GM04503 (cell line): Measurements from ENCODE around the gene CKLF.

Experiments
- DNase-seq: peaks from one replicate; pipeline ENCODE4 v3.0.0-alpha.2; 2012; ENCODE audit warnings: low read depth

The CKLF gene

DNA sequence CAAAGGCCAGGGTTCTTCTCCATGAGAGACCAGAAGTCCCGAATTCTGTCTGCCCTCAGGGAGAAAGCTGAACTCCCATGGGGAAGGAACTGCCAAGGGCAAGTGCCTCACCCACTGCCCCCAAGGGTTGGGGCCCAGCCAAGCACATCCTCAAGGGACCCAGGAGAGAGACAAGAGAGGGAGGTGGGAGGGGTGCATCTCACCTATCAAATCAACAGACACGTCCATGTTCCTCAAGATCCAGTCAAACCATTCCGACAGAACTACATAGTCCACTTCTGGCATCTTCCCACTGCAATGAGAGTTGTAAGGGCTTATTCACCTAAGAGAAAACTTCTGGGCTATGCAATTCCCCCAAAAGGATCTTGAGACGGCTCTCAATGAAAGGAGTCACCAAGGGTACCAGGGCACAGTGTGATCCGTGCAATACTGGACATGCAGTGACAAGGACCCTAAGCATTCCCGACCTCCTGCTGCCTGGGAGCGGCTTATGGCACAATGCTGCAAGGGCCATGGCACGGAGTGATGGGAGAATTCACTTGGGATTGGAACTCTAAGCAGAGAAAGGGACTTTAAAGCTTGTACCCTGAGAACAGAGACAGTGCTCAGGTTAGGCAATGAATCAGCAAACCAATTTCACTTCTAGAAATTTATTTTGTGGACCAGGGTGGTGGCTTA, 34.7 kb upstream of the CKLF start:
- no peak for DNase-seq

DNA sequence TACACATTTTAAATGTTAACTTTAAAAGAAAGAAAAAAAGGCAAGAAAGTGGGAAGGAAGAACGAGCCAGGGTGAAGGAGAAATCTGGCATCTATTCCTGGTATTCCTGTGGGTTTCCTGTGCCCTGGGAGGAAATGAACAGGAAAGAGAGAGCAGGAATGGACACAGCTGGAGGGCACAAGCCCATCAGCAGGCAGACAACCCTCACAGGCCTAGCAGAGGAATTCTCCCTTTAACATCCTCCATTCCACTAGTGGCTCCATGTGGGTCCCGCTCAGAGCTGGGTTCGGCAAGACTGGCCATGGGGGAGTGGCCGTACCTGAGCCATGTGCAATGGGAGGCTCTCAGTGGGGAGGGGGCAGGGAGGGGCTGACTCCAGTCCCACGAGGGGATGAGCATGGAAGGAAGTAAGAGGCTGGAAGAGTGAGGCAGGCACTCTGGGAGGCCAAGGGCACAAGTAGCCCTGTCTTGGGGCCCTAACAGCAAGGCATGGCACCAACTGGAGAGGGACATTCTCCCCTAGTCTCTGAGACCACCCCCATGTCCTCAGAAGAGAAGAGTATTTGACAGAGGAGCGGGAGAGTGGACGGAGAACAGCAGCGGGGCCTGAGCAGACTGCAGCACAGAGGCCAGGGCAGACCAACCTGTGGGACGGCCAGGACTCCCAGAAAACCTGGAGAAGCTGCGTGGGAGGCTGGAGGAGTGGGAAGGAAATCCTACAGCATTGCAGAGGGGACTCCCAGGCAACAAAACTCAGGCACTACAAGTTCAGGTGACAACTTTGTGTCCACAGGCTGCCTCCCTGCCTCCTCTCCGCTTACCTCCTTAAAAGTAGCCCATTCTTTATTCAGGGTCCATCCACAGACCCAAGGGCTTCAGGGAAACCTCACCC, 32.6 kb upstream of the CKLF start:
- no peak for DNase-seq

DNA sequence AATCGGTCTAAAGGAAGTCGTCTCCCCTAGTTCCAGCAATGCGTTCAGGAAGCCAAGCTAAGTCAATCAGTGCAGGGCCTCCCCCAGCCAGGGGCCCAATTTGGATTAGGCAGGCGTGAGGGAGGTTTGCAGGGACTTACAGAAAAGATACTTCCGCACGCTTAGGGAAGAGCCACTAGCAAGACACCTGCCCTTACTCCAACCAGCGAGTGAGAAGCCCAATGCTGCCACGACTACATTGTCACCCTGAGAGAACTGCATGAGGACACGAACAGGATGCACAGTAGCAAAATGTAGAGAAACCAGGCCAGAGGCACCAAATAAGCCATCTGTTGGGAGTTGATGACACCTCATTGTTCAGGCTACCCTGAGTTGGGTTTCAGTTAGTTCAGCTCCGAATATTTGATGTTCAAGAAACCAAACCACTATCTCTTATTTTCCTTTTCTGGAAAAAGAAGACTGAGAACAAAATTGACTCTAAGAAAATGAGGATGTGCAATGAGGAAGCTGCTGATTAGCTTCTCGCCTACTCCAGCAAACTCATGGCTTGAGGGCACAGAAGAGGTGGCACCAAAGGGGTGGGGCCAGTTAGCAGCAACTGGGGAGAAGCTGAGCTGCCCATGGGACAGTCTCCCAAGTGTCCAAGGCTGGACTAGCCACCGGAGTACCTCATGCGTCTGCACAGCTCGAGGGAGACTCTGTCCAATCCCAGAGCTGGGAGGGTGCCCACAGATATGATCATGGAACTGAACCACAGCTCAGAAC, 31.8 kb upstream of the CKLF start:
- DNase-seq = no peak

DNA sequence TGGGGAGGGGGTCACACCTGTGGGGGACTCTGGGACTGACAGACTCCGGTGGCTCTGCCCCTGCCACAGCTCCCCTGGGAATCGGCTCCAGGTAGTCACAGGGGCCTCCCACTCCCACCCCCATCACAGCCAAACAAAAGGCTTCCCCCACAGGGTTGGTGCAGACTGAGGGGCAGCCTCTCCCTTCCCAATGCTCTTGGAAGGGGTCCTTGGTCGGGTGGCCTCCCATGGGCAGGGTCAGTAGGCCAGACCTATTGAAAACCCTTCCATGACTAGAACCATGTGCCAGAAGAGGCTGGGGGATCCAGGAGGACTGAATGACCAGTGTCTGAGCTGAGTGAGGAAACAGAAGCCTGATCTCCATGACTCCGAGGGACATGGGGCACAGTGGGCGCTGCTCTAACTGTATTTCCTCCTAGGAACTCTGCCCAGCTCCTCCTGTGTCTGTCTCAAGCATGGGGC, 31.1 kb upstream of the CKLF start:
- no peak for DNase-seq

DNA sequence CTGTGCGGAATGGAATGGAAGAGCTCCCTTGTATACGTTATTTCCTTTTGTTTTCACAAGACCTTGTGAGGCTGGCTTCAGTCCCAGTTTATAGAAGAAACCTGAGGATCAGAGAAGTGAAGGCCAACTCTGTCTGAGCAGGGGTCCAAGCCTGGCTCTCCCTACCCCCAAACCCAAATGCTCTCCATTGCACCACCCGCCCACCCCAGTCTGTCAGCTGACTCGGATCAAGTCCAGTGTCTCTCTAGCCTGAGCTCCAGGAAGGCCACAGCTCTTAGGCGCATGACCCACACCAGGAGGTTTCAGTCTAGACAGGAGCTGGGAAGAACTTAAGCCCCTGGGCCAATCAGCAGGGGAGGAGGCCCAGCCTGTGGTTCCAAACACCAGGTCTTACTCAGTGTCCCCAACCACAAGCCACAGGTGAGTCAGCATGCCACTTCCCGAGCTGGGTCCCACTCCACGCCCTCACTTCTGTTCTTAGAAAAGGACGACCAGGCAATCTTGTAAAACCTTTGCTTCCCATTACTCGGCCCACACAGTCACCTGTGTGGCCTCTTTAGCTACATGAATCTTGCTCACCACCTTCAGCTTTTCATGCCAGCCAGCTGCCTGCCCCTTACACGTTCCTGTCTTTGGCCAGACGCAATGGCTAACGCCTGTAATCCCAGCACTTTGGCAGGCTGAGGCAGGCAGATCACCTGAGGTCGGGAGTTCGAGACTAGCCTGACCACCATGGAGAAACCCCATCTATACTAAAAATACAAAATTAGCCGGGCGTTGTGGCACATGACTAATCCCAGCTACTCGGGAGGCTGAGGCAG, 30.2 kb upstream of the CKLF start:
- DNase-seq = no peak

DNA sequence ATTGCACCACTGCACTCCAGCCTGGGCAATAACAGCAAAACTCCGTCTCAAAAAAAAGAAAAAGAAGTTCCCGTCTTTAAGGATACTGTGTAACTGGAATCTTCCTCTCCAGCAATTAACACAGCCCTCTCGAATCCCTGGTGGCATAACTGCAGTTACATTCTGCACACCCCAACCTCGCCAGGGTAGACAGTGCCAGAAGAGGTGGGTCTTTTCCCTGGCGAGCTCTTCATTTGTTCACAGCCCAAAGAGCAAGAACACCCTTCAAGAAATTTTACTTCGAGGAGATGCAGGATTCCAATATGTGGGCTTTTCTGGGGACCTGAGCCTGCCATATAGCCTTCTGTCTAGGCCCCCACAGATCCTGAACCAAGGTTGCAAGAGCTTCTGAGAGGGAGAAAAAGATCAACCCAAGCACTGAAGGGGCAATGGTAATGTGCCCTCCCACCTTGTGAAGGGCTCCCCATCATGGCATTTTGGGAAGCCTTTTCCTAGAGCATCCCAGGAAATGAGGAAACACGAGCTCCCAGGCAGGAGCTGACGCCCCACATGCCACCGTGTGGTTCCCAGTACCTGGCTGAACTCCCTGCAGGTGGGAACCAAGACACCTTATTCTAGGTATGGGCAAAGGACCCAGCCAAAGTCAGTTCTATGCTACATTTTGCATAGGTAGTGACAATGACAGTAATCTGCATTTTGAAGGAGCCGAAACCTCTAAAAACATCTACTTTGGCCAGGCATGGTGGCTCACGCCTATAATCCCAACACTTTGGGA, 29.4 kb upstream of the CKLF start:
- DNase-seq = no peak

DNA sequence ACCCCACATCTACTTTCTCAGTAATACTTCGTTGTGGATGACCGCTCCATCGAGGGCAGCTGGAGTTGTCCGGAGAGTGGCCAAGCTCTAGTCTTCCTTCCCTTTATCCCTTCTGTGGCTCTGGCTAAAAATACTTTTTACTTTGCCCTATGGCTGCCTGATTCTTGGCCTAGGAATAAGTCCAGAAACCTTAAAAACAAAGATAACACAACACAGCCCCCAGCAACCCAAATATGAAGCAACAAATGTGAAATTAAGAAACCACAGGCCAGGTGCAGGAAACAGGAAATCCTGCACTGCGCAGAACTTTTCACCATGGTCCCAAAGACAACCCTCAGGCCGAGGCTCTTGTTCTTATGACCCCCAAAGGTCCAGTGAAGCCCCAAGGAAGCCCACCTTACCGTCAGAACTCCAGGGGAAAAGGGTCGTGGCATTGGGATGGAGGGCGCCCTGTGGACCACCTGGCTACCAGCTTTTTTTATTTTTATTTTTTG, 28.5 kb upstream of the CKLF start:
- DNase-seq = no peak

DNA sequence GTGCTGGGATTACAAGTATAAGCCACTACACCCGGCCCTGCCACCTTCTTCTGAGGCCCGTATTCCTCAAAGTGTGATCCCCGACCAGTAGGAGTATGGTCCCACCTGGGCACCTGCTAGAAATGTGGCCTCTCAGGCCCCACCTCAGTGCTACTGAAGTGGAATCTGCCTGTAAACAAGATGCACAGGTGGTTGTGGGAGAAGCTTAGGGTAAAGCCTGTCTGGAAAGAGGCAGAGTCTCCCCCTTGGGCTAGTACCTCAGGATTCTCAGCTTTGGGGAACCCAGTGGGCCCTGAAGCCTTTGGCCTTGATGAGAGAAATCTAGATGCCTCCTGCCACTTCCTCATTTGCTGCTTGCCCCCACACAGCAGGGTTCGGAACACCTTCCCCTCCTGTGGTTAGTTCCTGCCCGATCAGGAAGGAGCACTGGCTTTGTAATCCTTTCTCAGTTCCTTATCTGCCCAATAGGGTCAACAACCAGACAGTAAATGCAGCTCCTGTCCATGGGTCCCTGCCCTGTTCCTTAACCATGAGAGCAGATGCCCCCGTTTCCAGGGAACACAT, 27.7 kb upstream of the CKLF start:
- no peak for DNase-seq

DNA sequence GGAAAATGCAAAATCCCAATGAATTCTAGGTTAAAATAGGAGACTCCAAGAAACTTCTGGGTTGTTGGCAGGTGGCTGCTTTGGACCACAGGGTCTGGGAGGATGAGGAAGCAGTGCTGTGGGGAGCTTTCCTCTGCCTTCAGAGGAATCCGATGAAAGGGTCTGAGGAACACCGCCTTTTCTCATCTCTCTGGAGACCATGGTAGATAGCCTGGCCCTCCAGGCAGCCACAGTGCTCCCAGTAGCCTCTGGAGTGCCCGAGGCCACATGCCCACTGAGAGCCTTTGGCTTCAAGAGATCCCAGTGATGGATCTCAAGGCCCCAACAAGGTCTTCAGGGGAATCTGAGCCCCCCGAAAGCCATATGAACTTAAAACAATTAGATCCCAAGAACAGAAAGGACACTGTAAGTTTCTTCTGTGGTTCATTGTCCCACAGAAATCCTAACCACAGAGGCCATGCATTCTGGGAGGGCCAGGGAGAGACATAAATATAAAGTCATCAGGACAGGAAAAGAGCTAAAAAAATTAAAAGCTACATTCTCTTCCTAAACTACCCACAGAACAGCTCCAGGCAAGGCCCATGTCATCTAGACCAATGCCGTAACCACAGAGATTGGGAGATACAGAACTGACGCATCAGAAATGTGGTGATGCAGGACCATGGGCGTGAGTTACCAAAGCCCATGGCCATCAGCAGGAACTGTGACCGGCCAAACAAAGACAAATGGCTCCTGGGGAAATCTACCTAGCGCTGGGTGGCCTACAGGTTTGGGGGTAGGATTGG, 26.8 kb upstream of the CKLF start:
- DNase-seq = no peak

DNA sequence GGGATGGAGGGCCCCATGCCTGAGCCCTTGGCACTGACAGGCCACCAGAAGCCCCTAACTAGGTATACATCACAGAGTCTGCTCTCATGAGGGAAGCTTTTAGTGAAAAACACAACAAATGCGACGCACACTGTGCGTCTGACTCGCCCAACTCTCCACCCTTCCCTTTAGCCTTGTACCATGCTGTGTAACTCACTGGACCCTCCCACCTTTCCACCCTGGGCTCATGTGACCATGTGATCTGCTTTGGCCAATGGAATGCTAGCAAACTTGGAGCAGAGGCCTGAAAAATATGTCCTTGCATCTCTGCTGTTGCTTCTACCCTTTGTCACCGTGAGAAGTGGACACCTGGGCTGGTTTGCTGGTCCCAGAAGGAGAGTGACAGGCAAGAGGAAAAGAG, 24.1 kb upstream of the CKLF start:
- no peak for DNase-seq

DNA sequence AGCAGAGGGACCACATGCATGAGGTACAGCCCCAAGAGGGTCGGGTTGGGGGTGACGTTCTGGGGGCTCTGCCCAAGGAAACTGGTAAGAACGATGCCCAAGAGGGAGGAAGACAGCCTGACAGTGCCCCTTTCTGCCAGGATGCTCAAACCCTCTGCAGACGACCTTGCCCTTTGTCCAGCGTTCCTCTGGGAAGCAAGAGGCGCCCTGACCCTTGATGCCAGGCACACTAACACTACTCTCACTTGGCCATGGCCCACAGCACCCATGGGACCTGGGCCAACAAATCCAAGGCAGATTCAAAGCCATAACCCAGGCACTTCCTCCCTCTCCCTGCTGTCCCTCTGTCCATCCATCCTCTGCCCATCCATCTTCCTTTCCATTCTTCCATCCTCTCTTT, 22.9 kb upstream of the CKLF start:
- no peak for DNase-seq

DNA sequence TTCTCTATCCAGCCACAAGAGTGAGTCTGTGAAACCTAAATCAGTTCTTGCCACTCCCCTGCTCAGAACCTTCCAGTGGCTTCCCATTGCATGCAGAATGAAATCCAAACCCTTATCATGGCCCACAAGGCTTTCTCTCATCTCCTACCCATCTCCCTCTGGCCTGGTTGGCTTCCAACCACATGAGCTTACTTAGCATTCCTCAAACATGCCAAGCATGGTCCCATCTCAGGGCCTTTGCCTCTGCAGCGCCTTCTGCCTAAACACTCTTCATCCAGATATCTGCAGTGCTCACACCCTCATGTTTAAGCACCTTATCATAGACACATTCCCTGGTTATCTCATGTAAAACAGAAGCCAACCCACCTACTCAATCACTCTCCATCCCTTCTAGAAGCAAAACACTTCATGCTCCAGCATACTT, 18.0 kb upstream of the CKLF start:
- no peak for DNase-seq

DNA sequence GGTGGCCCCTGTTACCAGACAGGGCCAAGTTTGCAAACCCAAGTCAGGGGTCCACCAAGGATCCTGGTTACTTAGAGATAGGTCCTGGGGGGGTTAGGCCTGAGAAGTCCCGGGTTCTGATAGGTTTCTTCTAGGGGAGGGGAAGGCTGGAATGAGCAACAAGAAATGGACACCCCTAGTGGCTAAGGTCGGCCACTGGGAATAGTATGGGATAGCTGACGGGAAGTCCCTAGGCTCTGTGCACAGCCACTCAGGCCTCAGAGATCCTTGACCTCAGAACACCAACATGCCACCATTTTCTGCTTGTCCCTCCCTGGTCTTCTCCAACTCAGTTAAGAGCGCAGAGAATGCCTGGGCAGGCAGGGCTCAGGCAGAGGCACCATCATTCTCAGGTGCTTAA, 15.9 kb upstream of the CKLF start:
- no peak for DNase-seq

DNA sequence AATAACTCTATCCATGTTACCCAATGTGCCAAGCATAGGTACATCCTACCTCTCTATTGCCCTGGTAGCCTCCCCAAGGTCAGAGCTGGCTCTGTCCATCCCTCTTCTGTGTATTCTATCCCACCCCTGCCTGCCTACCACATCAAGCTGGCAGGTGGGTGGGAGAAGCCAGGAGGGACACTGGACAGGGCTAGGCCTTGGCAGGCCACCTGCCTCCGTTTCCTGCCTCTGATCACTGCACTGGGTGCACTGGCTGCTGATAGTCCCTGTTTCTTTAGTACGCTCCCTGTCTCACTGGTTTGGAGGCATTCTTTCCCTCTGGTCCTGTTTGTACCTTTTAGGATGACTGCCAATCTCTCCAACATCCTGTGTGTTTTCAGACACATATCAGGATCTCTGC, 15.1 kb upstream of the CKLF start:
- no peak for DNase-seq

DNA sequence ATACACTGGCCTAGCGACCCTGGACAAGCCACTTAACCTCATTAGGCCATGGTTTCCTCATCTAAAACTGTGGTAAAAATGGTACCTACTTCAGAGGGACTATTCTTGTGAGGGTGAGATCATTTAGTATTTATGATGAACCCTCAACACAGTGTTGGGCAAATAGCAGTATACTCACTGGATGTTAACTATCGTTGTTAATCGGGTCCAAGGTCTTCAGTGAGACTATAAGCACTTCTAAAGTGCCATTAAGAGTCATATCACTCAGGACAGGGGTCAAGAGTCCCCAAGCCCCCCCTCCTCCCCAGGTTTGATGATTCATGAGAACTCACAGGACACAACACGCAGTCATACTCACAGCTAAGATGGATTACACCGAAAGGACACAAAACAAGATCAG, 13.5 kb upstream of the CKLF start:
- DNase-seq = no peak

DNA sequence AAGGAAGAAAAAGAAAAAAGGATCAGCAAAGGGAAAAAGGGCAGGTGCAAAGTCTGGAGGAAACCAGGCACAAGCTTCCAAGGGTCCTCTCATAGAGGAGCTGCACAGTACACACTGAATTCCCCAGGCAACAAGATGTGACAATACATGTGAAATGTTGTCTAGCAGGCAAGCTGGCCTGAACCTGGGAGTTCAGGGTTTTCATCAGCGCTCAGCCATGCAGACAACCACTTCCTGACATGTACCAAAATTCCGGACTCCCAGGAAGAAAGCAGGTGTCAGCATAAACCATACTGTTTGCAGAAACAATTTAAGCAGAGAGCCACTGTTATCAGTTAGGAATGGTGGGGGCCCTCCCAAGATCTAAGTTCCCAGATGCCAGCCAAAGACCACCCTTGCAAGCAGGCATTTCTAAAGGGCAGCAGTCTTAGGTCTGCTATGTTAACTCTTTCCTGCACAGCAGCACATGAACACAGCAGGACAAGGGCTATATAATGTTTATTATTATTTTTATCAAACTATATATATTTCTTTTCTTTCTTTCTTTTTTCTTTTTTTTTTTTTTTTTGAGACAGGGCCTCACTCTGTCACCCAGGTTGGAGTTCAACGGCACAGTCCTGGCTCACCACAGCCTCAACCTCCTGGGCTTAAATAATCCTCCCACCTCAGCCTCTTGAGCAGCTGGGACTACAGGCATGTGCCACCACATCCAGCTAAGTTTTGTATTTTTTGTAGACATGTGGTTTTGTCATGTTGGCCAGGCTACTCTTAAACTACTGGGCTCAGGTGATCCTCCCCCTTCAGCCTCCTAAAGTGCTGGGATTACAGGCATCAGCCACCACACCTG, 12.5 kb upstream of the CKLF start:
- no peak for DNase-seq

DNA sequence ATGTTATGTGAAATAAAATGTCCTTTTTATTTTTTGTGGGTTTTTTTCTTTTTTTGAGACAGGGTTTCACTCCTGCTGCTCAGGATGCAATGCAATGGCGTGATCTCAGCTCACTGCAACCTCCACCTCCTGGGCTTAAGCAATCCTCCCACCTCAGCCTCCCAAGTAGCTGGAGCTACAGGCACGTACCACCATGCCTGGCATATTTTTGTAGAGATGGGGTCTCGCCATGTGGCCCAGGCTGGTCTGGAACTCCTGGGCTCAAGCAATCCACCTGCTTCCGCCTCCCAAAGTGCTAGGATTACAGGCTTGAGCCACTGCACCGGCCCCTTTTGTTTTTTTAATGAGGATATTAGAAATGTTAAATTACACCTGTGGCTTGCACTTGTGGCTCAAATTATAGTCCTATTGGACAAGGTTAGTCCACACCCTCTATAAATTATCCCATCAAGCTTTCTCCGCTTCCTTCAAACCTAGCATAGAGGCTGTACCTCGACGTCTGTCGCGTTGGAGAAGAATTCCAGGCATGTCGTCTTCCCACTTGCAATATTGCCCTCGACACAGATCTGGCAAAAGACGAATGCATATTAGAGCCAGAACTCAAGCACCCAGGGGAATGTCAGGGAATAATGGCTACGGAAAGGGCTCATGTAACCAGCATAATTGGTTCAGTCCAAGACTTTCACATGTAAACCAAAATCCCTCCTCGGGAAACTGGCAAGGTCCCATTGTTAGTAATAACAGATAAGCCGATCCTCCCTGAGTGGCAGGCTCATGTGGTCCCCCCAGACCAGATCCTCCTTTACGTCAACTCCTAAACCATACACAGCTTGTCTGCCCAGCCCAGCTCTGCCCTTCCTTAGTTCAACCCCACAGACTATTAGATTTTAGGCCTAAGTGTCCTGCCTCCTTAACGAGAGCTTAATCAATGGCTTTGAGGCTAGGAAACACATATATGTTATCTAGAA, 10.7 kb upstream of the CKLF start:
- no peak for DNase-seq

DNA sequence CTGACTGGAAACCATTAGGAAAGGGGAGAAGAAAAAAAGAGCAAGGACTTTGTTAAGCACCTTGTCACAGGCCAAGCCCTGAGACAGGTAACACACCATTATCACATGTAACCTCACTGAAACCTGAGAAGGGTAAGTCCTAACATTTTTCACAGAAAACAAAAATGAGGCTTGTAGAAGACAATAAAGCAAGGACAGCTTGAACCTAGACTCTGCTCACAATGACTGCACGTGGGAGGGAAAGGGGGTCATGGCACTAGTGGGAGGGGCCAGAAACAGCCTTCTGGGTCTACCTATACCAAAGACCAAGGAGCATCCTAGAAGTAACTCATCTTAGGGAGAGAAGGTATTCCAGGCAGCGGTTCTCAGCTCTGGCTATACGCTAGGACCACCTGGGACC, 10.0 kb upstream of the CKLF start:
- DNase-seq = no peak
